Adrenal gland (tissue), 12 donors: Measurements from ENCODE around the gene FIGLA. TPM values are rescaled to one million over a fixed set of nuclear protein-coding genes. Genes with fewer than 3 reads are reported as not detected.

Source experiments
- DNase-seq, 7 donors: peaks; one replicate each; pipeline ENCODE4 v3.0.0-alpha.2; 2019 to 2020
- H3K27ac ChIP-seq, 5 donors: fragments of 200-600 bp; sonication (generic) in 4 of 5; 1 replicate in 3 of 5; 2 replicates in 2 of 5; pipeline versions ENCODE4 v1.5.1 to v1.8.0; 2016 to 2020; ENCODE audit warnings: mild to moderate bottlenecking in 1 of 5
- H3K27me3 ChIP-seq: fragments of 200-600 bp; 2 replicates; pipeline ENCODE4 v1.8.0; 2021
- H3K36me3 ChIP-seq, 2 donors: fragments of 200-600 bp; replicated peaks in 1 of 2; 1 replicate in 1 of 2; 2 replicates in 1 of 2; pipeline versions ENCODE4 v1.5.1 to v1.8.0; 2018 to 2022
- H3K4me1 ChIP-seq, 2 donors: fragments of 200-600 bp; replicated peaks in 1 of 2; 1 replicate in 1 of 2; 2 replicates in 1 of 2; pipeline versions ENCODE4 v1.5.1 to v1.8.0; 2018 to 2021
- H3K4me3 ChIP-seq, 4 donors: fragments of 200-600 bp; sonication (generic) in 3 of 4; one replicate each; pipeline ENCODE4 v1.5.1; 2016 to 2018
- H3K9me3 ChIP-seq, 3 donors: fragments of 200-600 bp; sonication (generic) in 1 of 3; replicated peaks in 1 of 3; 1 replicate in 2 of 3; 2 replicates in 1 of 3; pipeline versions ENCODE4 v1.5.1 to v1.8.0; 2016 to 2021
- POLR2A ChIP-seq, 2 donors: fragments of 450-650 bp; IDR thresholded peaks; one replicate each; pipeline ENCODE4 v1.6.1; 2017; ENCODE audit warnings: antibody characterized with exemption in 2 of 2, mild to moderate bottlenecking in 2 of 2, moderate library complexity in 1 of 2
- WGBS, 4 donors: extraction: QIAGEN DNeasy Blood & Tissue Kit in 2 of 4; methylation state at CpG; one replicate each; pipeline versions ENCODE4 v1.1.5 to v1.1.7; 2013 to 2017; 5-methylcytosine and 5-hydroxymethylcytosine counted together
- intact Hi-C, 2 donors: fragments of 100-400 bp; cut with DNase I; formaldehyde crosslinking; loops; one replicate each; pipeline versions ENCODE4 v1.14.1 to v1.15.0; 2022 to 2023
- polyA plus RNA-seq, 3 donors: library from polyadenylated mRNA; stranded (reverse); fragments of 200-250 nt in 2 of 3; fragments of 350-450 nt in 1 of 3; fragmentation: Illumina TruSeq in 1 of 3; extraction: RNeasy Lipid Tissue Mini Kit (QIAGEN cat#74804) in 1 of 3; gene quantifications; one replicate each; pipeline ENCODE4 v1.2.3, GENCODE V29; 2013 to 2014
- total RNA-seq, 9 donors: library from RNA; depleted of rRNA in 4 of 9; stranded (reverse); fragments of >200 nt in 4 of 9; fragments of 120-200 nt in 1 of 9; fragmentation: NEBNext Ultra II Directional in 1 of 9; extraction: Animal tissue kit (Norgen Biotek cat#: 25700) in 1 of 9; gene quantifications; one replicate each; pipeline versions ENCODE4 v1.1.0 to v1.2.4, GENCODE V29; 2013 to 2023
- TF ChIP-seq, protein P1 (sequence below), 6 experiments: fragments of 450-650 bp in 4 of 6; fragments of 200-600 bp in 2 of 6; sonication (generic) in 1 of 6; IDR thresholded peaks; 1 replicate in 5 of 6; 2 replicates in 1 of 6; pipeline versions ENCODE4 v1.5.1 to v1.8.0; 2016 to 2021; ENCODE audit warnings: antibody characterized with exemption in 6 of 6, mild to moderate bottlenecking in 2 of 6, moderate library complexity in 1 of 6
- donor health status: healthy with polysubstance abuse.
- donor health status: Bipolar disorder and iron deficiency.
- donor health status: DM: yes; HTN: yes; CAD: no.
- donor health status: DM: no; HTN: no; CAD: no.
- donor health status: DM: no; HTN: no; CAD: no.
- donor health status: DM: yes; HTN: yes; CAD: no.

FIGLA gene
- total and polyA plus RNA-seq, 12 donors: not detected

DNA sequence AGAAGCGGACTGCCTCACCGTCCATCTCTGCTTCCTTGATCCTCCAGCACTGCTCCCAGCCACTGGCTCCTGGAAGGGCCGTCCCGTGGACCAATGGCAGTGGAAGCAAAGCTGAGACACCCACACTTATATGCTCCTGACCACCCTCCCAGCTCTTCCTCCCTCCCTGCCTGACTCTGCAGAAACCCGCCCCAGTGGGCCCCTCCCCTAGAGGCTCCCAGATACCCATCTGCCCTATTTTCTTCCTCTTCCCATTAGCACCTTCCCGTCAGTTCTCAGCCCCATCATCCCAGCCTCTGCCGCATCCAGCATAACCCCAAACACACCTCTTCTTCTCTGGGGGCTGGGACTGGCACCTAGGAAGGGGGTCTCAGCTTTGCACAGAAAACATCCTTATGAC lies 30.1 kb upstream of the FIGLA start, which contains the start of gene CLEC4F:
TSS of gene CLEC4F (minus strand) at position 101 of the 400 bp plus-strand sequence. CDS start at position 25, 76 bp downstream.
- TF ChIP-seq, protein P1, sequence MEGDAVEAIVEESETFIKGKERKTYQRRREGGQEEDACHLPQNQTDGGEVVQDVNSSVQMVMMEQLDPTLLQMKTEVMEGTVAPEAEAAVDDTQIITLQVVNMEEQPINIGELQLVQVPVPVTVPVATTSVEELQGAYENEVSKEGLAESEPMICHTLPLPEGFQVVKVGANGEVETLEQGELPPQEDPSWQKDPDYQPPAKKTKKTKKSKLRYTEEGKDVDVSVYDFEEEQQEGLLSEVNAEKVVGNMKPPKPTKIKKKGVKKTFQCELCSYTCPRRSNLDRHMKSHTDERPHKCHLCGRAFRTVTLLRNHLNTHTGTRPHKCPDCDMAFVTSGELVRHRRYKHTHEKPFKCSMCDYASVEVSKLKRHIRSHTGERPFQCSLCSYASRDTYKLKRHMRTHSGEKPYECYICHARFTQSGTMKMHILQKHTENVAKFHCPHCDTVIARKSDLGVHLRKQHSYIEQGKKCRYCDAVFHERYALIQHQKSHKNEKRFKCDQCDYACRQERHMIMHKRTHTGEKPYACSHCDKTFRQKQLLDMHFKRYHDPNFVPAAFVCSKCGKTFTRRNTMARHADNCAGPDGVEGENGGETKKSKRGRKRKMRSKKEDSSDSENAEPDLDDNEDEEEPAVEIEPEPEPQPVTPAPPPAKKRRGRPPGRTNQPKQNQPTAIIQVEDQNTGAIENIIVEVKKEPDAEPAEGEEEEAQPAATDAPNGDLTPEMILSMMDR (IDR thresholded peaks at IDR 0.05): no peak
- TF ChIP-seq POLR2A (IDR thresholded peaks at IDR 0.05): no peak
- H3K4me3 ChIP-seq: no peak within 1 kb of the TSS
- no peaks in the 10 kb centered on the region for H3K9me3 ChIP-seq
- no peak within 1 kb of the TSS for H3K27ac ChIP-seq
- WGBS, 4 donors: 66 to 83% (median 72%) methylated on average over 7 of the region's 7 CpGs
- no peaks in the 10 kb centered on the region for H3K27me3 ChIP-seq
- no peaks in the 10 kb centered on the region for H3K4me1 ChIP-seq
- no peak for DNase-seq
- intact Hi-C loops: no loop called here
- H3K36me3 ChIP-seq: no peaks in the 10 kb centered on the region

GRCh38 chr2:70817284-70817954 lies 27.0 kb upstream of the FIGLA start:
- Histone ChIP-seq H3K9me3 (no peaks in the 10 kb centered on the region), H3K27ac (no peak overlapping the region), H3K36me3 (no peaks in the 10 kb centered on the region), H3K4me3 (no peak overlapping the region), H3K4me1 (no peaks in the 10 kb centered on the region), H3K27me3 (no peaks in the 10 kb centered on the region)
- 84 to 96% (median 86%) methylated on average over 3 of the region's 3 CpGs for WGBS, 4 donors
- no peak for DNase-seq
- TF ChIP-seq, protein P1 (IDR thresholded peaks at IDR 0.05): no peak
- TF ChIP-seq POLR2A (IDR thresholded peaks at IDR 0.05): no peak
- intact Hi-C loops: no loop called here

DNA sequence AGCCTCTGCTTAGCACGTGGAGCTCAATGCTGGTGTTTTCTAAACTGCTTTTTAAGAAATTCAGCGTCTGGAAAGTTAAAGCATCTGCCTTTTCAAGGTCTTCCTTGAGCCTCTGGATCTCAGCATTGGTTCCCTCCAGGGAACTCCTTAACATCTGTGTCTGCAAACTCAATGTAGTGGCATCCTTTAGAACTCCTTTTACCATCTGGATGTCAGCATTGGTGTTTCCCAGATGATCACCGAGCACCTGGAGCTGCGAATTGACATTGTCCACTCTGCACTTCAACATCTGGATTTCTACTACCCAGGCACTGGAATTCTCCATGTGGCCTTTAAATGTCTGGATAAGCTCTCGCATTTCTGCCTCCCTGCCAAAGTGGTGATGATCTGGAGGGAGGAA lies 26.3 kb upstream of the FIGLA start:
- 70 to 88% (median 82%) methylated on average over 5 of the region's 5 CpGs for WGBS, 4 donors
- Histone ChIP-seq H3K4me1 (no peaks in the 10 kb centered on the region), H3K9me3 (no peaks in the 10 kb centered on the region), H3K4me3 (no peak overlapping the region), H3K27ac (no peak overlapping the region), H3K27me3 (no peaks in the 10 kb centered on the region), H3K36me3 (no peaks in the 10 kb centered on the region)
- intact Hi-C loops: no loop called here
- no peak for TF ChIP-seq POLR2A (IDR thresholded peaks at IDR 0.05)
- TF ChIP-seq, protein P1 (IDR thresholded peaks at IDR 0.05): no peak
- DNase-seq: no peak

- TF ChIP-seq, protein P1 (IDR thresholded peaks at IDR 0.05): no peak
- TF ChIP-seq POLR2A (IDR thresholded peaks at IDR 0.05): no peak
- intact Hi-C loops: no loop called here
These were observed 18.8 kb upstream of the FIGLA start for GRCh38 chr2:70808983-70809958.

More at GRCh38 chr2:70808983-70809958, 18.8 kb upstream of the FIGLA start:
- Histone ChIP-seq H3K4me1 (no peaks in the 10 kb centered on the region), H3K9me3 (no peaks in the 10 kb centered on the region), H3K27me3 (no peaks in the 10 kb centered on the region), H3K4me3 (no peak overlapping the region), H3K36me3 (no peaks in the 10 kb centered on the region), H3K27ac (no peak overlapping the region)
- 88 to 92% (median 90%) methylated on average over 9 to 12 of the region's 12 CpGs for WGBS, 4 donors
- DNase-seq: no peak
